ENCODE measurements around the gene MMP10.

Gene MMP10

DNA sequence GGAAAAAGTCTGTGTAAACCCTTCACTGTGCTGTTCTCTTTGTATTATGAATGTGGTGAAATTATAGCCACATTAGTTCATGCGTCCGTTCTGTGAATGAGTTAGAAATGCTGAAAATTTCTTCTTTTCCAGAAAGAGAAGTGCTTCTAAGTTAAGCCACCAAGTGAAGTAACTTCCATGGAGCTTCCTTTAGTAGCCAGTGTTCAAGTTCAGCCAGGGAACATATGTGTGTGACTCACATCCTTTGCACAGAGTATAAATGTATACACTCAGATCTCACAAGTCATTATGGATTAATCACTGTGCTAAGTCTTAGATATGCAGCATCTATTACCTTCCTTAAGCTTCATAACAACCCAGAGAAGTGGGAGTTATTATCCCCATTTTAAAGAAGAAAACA, 52.5 kb downstream of the MMP10 start:
- no peak for DNase-seq (ENCODE audit: low spot score)

DNA sequence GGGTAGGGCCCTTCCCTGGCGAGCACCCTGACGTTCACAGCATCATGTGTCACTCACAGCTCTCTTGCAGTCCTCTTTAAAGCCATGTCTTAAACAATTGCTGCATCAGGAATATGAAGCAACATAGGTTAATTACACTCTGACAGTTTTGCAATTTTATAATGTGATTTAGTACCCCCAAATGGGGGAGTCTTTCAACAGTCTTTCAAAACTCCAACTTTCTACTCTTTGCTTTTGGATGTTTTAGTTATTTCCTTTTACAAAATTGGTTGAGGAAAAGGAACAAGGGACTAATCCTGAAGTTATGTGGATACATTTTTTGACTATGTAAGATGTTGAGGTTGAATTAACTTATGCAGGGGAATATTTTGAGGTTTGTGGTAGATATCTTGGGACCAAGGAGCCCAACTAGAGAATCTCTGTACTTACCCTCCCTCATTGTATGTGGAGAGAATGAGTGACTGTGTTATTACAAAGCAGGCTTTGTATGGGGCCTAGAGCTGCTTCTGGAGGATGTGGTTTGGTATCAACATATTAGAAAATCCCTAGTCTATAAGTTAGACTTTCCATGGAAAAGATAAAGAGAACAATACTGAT, 55.4 kb downstream of the MMP10 start, which contains the start of gene MMP8:
MMP8 (minus strand) TSS at position 51 of the 597 bp plus-strand sequence. CDS start 99 bp downstream, outside the sequence.
- DNase-seq (ENCODE audit: low spot score), result peak; percentile 76

DNA sequence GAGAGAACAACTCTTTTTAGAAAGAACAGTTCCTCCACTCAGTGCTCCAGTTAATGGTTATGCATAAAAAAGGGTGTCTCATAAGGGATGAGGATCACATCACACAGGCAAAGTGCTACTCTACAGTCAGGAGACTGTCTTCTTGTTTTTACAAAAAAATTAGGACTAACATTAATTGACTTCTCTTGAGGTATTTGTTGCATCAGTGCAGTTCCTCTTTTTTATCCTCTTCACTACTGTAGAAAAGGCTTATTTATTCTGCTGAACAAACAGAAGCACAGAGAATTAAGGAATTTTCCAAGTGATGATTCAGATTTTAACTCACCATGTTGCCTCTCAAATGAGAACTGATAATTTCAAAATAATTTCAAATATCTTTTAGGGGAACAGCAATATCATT, 57.6 kb downstream of the MMP10 start:
- DNase-seq (ENCODE audit: low spot score), result no peak

All from pons (tissue), 1 donor.